HS-27A (cell line): ENCODE measurements around the gene IRF2BPL.

Experiments used
- DNase-seq: peaks from one replicate; pipeline ENCODE4 v3.0.0-alpha.2; 2012; ENCODE audit warnings: low read depth, missing footprints

The IRF2BPL gene

DNA sequence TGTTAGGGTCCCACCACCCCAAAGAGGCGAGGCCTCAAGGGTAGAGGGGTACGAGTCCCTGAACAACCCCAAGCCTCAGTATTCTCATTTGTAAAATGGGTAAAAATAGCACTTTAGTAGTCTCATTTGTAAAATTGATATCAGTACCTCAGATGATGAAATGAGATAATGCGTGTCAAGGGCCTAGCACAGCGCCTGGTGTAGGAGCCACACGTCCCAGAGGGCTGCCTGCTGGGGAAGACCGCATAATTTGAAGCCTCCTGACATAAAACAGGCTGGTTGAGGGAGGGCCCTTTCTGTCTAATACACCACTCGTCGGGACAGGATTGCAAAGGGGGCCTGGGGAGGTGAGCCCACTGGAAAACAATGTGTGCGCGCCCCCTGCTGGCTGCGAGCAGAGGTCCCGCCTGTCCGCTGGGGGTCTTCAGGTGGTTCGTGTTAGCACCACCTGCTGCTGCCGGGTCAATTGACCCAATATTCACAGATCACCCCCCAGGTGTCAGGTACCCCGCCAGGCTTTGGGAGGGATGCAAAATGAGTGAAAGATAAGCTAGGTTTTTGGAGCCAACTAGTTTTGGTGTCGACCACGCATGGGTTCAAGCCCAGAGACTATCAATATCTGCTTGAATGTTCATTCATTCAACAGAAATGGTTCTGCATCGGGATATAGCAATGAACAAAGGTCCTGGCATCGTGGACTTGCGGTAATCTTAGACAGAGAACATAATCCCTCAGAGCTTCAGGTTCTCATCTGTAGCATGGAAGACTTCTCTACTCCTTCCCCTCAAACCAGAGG is 24.7 kb upstream of the IRF2BPL start:
- no peak for DNase-seq

- DNase-seq = no peak
Observed at GRCh38 chr14:77052281-77053044, 24.0 kb upstream of the IRF2BPL start.

DNA sequence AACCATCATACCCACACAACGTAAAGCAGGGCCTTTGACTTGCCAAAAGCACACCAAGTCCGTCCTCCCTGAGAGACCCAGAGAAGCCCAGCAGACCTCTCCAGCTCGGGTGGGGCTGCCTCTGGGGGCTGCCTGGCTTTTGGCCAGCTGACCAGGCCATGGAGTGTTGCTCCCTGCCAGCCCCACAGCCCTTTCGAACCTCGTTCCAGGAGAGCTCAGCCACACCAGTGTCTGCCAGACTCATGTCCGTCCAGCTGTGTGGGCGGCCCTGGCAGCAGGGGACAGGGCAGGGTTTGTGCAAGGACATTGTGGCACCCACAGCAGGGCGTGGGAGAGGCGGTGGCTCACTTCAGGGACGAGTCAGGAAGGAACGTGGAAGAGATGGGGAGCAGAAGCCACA is 22.6 kb upstream of the IRF2BPL start:
- DNase-seq = no peak

DNA sequence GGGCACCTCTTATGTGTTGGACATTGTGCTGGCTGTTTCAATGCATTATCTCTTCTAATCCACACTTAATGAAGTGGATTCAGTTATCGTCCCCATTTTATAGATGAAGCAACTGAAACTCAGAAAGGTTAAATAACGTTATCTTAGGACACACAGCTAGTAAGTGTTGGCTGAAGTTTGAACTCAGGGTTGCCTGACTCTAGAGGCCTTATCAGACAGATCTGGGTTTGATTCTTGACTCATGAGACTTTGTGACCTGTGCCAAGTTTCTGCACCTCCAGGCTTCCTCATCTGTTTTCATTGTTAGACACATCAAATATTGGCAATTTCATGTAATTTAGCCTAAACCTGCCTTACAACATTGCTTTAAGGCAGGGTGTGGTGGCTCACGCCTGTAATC is 18.2 kb upstream of the IRF2BPL start:
- no peak for DNase-seq

- no peak for DNase-seq
Observed at GRCh38 chr14:77045238-77046162, 17.0 kb upstream of the IRF2BPL start.

GRCh38 chr14:77044783-77045237 is 16.3 kb upstream of the IRF2BPL start:
- DNase-seq = no peak

DNA sequence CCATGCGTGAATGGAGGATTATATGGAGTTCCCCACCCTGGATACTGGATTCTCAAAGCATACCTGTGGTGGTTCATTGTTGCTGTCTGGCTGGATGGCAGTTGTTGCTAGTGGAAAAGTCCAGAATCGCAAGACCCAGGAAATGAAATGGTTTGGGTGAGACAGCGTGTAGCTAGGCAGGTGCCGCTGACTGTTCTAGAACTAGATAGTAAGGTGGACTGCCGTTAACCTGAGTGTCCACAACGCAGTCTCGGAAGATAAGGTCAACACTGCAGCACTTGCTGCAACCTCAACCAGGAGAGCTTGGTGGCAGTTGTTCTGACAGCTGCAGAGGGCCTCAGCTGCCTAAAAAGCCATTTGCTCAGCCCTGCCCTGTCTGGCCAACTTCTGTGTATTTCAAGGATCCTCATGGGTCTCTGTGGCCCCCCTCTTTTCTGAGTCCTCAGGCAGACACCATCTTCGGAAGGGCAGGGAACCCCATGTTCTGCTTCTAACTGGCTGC is 15.5 kb upstream of the IRF2BPL start:
- DNase-seq = no peak

DNA sequence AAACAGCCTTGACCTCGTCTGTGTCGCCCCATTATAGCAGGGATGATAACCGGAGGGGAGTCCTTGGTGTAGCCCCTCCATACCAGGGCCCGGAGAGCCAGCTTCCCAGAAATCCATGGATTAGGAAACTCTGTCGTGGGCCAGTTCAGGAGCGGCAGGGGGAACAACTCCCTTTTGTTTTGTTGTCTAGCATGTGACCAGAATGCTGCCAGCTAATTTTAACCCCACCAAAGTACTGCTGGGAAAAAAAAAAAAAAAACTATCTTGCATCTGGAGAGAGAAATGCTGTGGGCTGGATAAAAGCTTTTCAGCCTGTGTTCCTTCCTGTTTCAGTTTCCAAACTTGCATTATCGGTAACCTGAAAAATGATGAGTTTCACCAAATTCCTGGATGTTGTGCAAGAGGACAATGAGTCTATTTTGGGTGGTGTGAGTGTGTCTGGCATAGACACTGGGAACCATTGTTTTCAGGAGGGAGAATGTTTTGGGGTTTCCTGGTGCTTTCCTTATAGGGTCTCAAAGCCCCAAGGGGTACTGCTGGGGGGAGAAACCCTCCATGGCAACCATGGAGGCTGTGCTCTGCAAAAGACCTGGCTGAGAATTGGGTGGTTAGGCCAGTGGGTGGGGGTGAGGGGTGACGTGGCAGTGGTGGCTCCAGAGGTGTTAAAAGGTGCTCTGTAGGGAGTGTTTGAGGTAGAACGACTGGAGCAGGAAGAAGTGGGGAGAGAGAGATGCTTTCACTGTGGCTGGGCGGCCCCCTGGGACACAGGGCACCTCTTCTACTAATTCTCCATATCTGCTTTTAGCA is 14.9 kb upstream of the IRF2BPL start:
- DNase-seq = no peak

DNA sequence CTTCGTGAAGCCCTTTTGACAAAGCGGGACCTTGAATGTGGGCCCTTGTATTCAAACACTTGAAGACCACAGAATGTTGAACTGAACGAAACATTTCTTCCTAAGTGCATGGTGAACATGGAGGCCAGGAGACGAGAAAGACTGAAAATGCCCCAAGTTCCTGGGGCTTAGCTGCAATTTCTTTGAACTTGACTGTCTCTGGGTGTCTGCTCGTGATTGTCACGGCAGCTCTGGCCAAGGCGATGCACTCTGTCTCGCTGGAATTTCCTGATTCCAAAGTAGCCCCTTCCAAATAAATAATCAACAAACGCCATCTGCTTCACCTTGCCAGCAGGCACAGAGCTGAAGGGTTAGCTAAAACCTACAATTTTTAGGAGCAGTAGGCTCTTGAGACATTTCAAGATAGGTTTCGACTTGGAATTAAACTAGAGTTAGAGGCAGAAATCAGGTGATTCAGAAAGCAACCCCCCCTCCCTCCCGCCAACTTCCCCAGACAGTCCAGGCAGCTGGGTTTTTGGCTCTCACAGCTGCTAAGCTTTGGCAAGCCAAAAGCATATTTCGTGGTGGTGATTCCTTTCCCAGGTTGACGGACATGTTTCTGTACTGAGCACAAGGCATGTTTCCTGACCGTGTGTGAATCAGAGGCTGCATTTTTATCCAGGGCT is 13.5 kb upstream of the IRF2BPL start:
- no peak for DNase-seq

- DNase-seq = no peak
Observed at GRCh38 chr14:77040741-77041653, 12.5 kb upstream of the IRF2BPL start.

- DNase-seq = peak; percentile 99
Observed at GRCh38 chr14:77040059-77040740, 11.7 kb upstream of the IRF2BPL start.

GRCh38 chr14:77039285-77040058 is 11.0 kb upstream of the IRF2BPL start:
- DNase-seq = no peak

- DNase-seq = no peak
Observed at GRCh38 chr14:77037938-77038568, 9.5 kb upstream of the IRF2BPL start.

DNA sequence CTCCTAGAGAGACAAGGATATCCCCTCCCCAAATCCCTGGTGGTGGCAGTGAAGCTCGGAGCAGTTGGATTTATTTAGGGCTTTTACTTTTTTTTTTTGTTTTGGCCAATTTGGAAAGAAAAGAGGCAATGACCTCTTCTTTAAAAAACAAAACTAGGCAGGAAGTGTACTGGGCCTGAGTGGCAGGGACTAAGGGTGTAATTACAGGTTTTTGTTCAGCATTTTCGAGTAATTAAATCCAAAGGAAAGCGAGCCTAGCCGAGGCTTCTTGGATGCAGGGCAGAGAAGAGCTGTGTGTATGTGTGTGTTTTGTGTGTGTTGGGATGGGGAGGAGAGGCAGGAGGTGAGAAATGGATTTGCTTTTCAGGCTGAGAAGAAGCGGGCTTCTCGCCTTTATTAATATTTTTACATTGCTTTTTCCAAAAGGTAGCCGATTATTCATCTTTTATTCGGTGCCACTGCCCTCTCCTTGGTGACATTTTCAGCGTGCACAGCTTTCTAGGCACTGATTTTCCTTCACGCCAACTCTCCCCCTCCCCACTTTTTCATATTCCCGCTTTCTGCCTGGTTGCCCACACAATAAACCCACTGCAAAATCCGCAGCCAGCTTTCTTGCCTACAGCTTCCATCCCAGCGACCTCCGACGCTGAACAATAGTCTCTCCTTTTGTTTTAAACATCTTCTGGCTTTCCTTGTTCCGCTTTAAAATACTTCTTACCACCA is 8.9 kb upstream of the IRF2BPL start:
- no peak for DNase-seq

- DNase-seq = no peak
Observed at GRCh38 chr14:77036484-77037214, 8.1 kb upstream of the IRF2BPL start.

DNA sequence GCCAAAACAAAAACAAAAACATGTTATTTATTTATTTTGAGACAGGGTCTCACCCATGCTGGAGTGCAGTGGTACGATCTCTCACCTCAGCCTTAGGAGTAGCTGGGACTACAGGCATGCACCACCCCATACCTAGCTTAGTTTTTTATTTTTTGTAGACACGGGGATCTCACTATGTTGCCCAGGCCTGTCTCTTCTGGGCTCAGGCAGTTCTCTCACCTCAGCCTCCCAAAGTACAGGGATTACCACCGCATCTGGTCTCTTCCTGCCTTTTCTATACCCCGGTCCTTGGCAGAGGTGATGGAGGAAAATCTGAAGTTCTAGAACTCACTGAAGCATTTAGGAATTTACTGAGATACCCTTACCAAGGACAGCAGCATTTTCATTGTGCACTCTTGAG is 6.8 kb upstream of the IRF2BPL start:
- no peak for DNase-seq
